Kidney (tissue), 14 donors: ENCODE data around the gene ATP11A. TPM values are rescaled to one million over a fixed set of nuclear protein-coding genes. Genes with fewer than 3 reads are reported as not detected.

ENCODE experiments used
- DNase-seq, 5 donors: peaks; one replicate each; pipeline ENCODE4 v3.0.0-alpha.2; 2013 to 2020
- FAIRE-seq: peaks from 2 replicates; lab custom pipeline; 2012; peaks lifted over from hg19 to GRCh38; lab: Jason Lieb, UNC
- H3K27ac ChIP-seq, 2 donors: one replicate each; pipeline ENCODE4 v1.7.0; 2013; ENCODE audit warnings: low read depth in 2 of 2, low read length in 2 of 2, inconsistent platforms in 1 of 2
- H3K27me3 ChIP-seq: one replicate; pipeline ENCODE4 v1.7.1; 2013; ENCODE audit warnings: low read length, inconsistent platforms; ENCODE audit not compliant: control insufficient read depth, insufficient read depth
- H3K36me3 ChIP-seq, 3 donors: one replicate each; pipeline versions ENCODE4 v1.7.0 to v1.7.1; 2013; ENCODE audit warnings: low read length in 3 of 3, control low read depth in 1 of 3, inconsistent platforms in 1 of 3; ENCODE audit not compliant: insufficient read depth in 3 of 3, control insufficient read depth in 2 of 3
- H3K4me1 ChIP-seq, 3 donors: one replicate each; pipeline versions ENCODE4 v1.7.0 to v1.7.1; 2013; ENCODE audit warnings: low read length in 3 of 3, inconsistent platforms in 1 of 3, low read depth in 1 of 3; ENCODE audit not compliant: control insufficient read depth in 2 of 3, insufficient read depth in 2 of 3
- H3K4me3 ChIP-seq, 3 donors: one replicate each; pipeline versions ENCODE4 v1.7.0 to v1.8.1; 2013; ENCODE audit warnings: low read length in 3 of 3, control low read depth in 1 of 3, inconsistent platforms in 1 of 3
- H3K9ac ChIP-seq, 3 donors: one replicate each; pipeline versions ENCODE4 v1.7.0 to v1.7.1; 2013; ENCODE audit warnings: low read length in 3 of 3, control low read depth in 1 of 3, inconsistent platforms in 1 of 3
- H3K9me3 ChIP-seq, 3 donors: one replicate each; pipeline versions ENCODE4 v1.7.0 to v1.7.1; 2013; ENCODE audit warnings: low read length in 3 of 3, control low read depth in 1 of 3, inconsistent platforms in 1 of 3; ENCODE audit not compliant: control insufficient read depth in 2 of 3, insufficient read depth in 1 of 3
- CTCF ChIP-seq: IDR thresholded peaks from 3 replicates; pipeline ENCODE4 v1.5.1; 2012; ENCODE audit warnings: mild to moderate bottlenecking, moderate library complexity, borderline replicate concordance; ENCODE audit not compliant: insufficient read depth; ENCODE audit errors: extremely low read depth
- intact Hi-C: fragments of 100-400 bp; cut with DNase I; formaldehyde crosslinking; loops from one replicate; pipeline ENCODE4 v1.11.1; 2022
- polyA plus RNA-seq: library from polyadenylated mRNA; stranded (reverse); fragments of 350-450 nt; fragmentation: Illumina TruSeq; extraction: RNeasy Lipid Tissue Mini Kit (QIAGEN cat#74804); gene quantifications from one replicate; pipeline ENCODE4 v1.2.3, GENCODE V29; 2014; ENCODE audit warnings: low read depth, low replicate concordance; ENCODE audit not compliant: insufficient read depth
- total RNA-seq: library from RNA; stranded (reverse); fragmentation: NEBNext Ultra II Directional; extraction: Animal tissue kit (Norgen Biotek cat#: 25700); gene quantifications from one replicate; pipeline ENCODE4 v1.2.1, GENCODE V29; 2021
- donor health status: control.
- donor health status: control.
- donor health status: control.
- donor health status: control.
- donor health status: control.
- donor health status: DM: yes; HTN: yes; CAD: no.
- donor health status: Normal renal cell carcinoma (clear cell type).

ATP11A gene
- total and polyA plus RNA-seq, 2 donors from 2014 or later: 4.9 to 212 TPM

DNA sequence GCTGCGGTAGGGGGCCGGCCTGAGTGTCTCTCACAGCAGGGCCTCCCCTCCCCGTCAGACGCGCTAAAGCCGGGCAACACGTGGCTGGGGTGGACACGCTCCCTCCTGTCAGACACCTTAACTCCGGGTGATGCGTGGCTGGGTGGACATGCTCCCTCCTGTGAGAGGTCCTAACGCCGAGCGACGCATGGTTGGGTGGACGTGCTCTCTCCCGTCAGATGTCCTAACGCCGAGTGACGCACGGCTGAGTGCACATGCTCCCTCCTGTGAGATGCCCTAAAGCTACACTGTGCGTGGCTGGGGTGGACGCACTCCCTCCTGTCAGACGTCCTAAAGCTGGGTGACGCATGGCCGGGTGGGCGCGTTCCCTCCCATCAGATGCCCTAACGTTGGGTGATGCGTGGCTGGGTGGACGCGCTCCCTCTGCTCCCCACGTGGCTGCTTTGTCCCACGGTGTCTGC is 153.1 kb downstream of the ATP11A start:
- H3K27me3 ChIP-seq: no peaks in the 10 kb centered on the region
- peak overlapping the region; percentile 36 to 64 for H3K27ac ChIP-seq
- no peaks in the 10 kb centered on the region for H3K9me3 ChIP-seq
- peak overlapping the region in 2 of 3 donors; percentile 36 to 50 for H3K4me3 ChIP-seq
- peaks cover 0 to 5% (median 2%) of the 10 kb centered on the region in 3 donors for H3K36me3 ChIP-seq
- DNase-seq (peak in 4 of 5 donors; percentile 35 to 62 (median 42)), FAIRE-seq (no peak)
- no peak for TF ChIP-seq CTCF
- H3K9ac ChIP-seq: peak overlapping the region in 1 of 3 donors; percentile 41
- H3K4me1 ChIP-seq: peaks cover 0 to 14% (median 14%) of the 10 kb centered on the region in 3 donors
- intact Hi-C loops: no loop called here

DNA sequence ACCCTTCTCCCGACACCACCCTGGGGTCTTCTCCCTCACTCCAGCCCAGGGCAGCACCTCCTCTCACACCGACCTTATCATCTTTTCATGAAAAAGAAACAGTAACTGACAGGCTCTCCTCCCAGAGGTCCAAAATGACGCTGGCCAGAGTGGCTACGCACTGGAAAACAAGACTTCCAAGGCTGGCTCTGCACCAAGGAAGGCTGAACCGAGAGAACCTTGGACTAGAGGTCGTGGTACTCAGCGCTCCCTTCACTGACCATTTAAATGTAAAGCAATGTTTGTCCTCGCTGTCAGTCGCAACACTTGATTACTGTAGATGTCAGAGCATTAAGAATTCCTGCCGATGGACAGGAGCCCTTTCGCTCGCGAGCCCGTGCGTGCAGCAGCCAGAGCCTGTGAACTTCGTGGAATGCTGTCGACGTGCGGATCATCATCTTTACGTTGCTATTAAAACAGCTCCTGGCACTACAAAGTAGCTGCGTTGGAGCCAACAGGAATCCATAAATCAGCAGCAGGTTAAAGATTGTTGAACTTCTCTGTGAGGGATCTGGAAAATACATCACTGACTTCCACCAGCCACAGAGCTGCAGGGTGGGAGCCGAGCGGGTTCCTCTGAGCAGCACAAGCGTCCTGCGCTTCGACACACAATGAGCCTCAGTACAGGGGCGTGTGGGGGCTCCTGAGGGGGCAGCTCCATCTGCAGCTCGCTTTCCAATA is 153.7 kb downstream of the ATP11A start:
- H3K27ac ChIP-seq: peak overlapping the region in 1 of 2 donors; percentile 64
- intact Hi-C loops: no loop called here
- peak overlapping the region; percentile 24 to 50 (median 36) for H3K4me3 ChIP-seq
- no peaks in the 10 kb centered on the region for H3K9me3 ChIP-seq
- TF ChIP-seq CTCF: no peak
- no peak overlapping the region for H3K9ac ChIP-seq
- peaks cover 0 to 14% (median 14%) of the 10 kb centered on the region in 3 donors for H3K4me1 ChIP-seq
- FAIRE-seq: no peak
- H3K27me3 ChIP-seq: no peaks in the 10 kb centered on the region
- DNase-seq: peak in 3 of 5 donors; percentile 53 to 67 (median 65)
- peaks cover 0 to 5% (median 2%) of the 10 kb centered on the region in 3 donors for H3K36me3 ChIP-seq

- Histone ChIP-seq H3K4me3 (no peak overlapping the region), H3K27me3 (no peaks in the 10 kb centered on the region), H3K27ac (no peak overlapping the region), H3K4me1 (peaks cover 0 to 14% (median 14%) of the 10 kb centered on the region in 3 donors), H3K9ac (no peak overlapping the region), H3K9me3 (no peaks in the 10 kb centered on the region), H3K36me3 (peaks cover 0 to 3% (median 0%) of the 10 kb centered on the region in 3 donors)
- no peak for TF ChIP-seq CTCF
- no peak for FAIRE-seq
- no peak for DNase-seq
- intact Hi-C loops: no loop called here
These were observed 154.6 kb downstream of the ATP11A start for GRCh38 chr13:112844411-112844810.
